Measurements from ENCODE around the gene FAM114A1.

DNA sequence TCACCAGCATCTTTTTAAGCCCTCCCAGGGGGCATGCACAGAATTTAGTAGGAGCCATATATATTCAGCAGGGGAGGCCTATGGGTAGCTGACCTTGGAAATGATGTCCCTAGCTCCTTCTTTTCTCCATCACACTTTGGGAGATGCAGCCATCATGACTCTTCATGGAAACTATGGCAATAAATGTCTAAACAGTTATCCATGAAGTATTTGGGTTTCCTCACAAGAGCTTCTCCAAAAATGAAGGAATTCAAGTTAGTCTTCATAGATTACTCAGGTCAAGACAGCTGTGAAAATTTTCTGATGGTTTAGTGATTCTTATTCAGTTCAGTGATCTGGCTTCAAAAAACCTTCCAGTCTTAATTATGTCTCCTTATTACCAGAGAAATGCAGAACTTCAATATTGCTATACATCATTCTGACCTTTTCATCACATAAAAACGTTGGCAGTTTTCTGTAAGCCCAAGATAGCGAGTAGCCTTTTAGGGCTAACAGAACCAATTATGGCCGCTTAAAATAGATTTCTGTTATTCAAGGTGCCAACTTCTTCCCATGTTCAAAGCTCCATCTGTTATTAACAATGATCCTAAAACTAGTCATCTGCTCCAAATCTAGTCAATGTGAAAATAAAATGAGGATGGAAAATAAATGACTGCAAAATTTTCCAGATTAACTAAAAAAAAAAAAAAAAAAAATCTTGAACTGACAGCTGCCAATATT lies 112.1 kb downstream of the FAM114A1 start:
- no peak for TF ChIP-seq POLR2AphosphoS5 (IDR thresholded peaks at IDR 0.05; ENCODE audit: low read depth)
- TF ChIP-seq CREB1 (CRISPR knock-in tag; IDR thresholded peaks at IDR 0.05; ENCODE audit: low read depth): no peak
- no peak for TF ChIP-seq REST (IDR thresholded peaks at IDR 0.05; ENCODE audit: unreplicated experiment)
- no peak for TF ChIP-seq CTCF (conservative IDR thresholded peaks at IDR 0.05; ENCODE audit: low read depth in 2 of 2)
- TF ChIP-seq JUNB (IDR thresholded peaks at IDR 0.05; ENCODE audit: unreplicated experiment): no peak
- TF ChIP-seq EZH2phosphoT487 (IDR thresholded peaks at IDR 0.05; ENCODE audit: unreplicated experiment): no peak
- TF ChIP-seq EZH2 (IDR thresholded peaks at IDR 0.05; ENCODE audit: low read depth, unreplicated experiment): no peak
- no peak for TF ChIP-seq ZNF462 (CRISPR knock-in tag; IDR thresholded peaks at IDR 0.05)
- TF ChIP-seq ZNF331 (CRISPR knock-in tag; IDR thresholded peaks at IDR 0.05; ENCODE audit: low read depth): no peak
- no peak for TF ChIP-seq STAT1 (IDR thresholded peaks at IDR 0.05; ENCODE audit: unreplicated experiment)
- no peak for TF ChIP-seq NANOG (IDR thresholded peaks at IDR 0.05; ENCODE audit: borderline replicate concordance)

Measured in GM23338 (cell line).